Measurements from ENCODE around the gene MRGPRD.

DNA sequence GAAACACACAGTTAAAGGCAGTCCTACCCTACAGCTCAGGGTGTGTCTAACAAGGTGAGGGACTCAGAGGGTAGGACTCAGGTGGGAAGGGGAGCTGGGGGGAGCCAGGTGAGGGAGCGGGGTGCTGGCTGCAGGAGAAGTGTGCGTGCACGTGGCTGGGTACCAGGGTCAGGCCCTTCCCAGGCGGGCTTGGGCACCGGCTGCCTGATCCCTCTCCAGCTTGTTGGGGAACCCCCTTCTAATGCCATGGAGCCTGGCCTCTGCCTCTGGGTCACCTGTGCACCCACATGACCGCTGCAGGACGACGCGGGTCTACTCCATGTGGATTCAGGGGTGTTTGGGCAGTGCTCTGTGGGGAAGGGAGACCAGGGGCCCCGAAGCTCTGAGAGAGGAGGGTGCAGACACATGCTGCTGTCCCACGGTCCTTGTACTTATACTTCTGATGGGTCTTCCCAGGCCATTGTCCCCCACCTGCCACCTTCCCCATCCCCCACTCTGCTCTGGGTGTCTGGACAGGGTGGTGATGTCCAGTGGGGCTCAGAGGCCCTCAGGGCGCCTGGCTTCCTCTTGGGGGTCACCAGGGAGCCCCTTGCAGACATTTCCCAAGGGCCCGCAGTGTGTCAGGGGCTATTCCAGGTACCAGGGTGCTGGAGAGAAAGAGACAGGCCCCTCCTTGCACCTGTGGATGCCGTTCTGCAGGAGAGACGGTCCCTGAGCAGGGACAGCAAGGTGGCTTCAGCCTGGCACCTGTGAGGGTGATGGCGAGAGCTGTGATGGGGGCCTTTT lies 10.4 kb upstream of the MRGPRD start:
- TF ChIP-seq CTCF (IDR thresholded peaks at IDR 0.05; ENCODE audit: low read depth, low read length), result no peak
- no peak for TF ChIP-seq EZH2phosphoT487 (IDR thresholded peaks at IDR 0.05; ENCODE audit: low read depth)
